GM12874 (cell line): ENCODE data around the gene FLT1.

Experiments
- TF ChIP-seq, protein P1 (sequence below): IDR thresholded peaks from 2 replicates; pipeline ENCODE4 v1.5.1; 2011; ENCODE audit warnings: low read depth, mild to moderate bottlenecking, control low read depth, low read length, moderate library complexity; ENCODE audit not compliant: insufficient read depth

Gene FLT1

DNA sequence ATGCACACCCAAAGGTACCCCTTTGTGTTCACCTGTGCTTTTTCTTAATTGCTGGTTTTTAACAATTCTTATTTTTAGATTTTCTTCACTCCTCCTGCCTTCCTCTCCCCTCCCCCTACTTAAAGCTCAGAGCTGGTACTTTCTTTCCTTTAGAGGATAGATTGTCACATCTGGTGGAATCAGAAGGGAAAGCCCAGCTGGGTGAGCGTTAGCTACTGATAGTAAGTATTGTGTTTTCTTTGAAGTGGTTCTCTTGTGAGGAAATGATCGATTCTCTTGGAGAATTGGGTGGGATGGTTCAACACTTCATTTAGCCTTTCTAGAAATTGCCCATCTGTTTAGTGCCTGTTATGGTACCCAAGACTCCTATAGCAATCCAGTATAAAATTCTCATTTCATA, 84.8 kb downstream of the FLT1 start:
- TF ChIP-seq, protein P1, sequence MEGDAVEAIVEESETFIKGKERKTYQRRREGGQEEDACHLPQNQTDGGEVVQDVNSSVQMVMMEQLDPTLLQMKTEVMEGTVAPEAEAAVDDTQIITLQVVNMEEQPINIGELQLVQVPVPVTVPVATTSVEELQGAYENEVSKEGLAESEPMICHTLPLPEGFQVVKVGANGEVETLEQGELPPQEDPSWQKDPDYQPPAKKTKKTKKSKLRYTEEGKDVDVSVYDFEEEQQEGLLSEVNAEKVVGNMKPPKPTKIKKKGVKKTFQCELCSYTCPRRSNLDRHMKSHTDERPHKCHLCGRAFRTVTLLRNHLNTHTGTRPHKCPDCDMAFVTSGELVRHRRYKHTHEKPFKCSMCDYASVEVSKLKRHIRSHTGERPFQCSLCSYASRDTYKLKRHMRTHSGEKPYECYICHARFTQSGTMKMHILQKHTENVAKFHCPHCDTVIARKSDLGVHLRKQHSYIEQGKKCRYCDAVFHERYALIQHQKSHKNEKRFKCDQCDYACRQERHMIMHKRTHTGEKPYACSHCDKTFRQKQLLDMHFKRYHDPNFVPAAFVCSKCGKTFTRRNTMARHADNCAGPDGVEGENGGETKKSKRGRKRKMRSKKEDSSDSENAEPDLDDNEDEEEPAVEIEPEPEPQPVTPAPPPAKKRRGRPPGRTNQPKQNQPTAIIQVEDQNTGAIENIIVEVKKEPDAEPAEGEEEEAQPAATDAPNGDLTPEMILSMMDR = no peak

DNA sequence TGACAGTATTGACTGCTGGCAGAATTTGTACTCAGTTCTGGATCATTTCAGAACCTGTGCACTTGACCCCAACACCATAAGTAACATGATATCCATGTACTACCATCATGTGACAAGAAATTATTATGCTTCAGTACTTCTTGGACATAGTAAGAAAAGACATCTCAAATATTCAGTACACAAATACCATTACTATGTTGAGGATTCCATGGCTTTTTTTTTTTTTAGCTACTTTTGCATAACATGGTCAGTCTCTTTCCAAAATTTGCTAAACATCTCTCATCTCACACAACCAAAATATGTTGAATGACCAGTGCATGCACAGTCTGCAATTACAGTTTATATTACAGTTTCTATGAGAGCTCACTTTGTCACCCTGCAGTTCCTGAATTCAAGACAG, 85.3 kb downstream of the FLT1 start:
- TF ChIP-seq, protein P1 = no peak

DNA sequence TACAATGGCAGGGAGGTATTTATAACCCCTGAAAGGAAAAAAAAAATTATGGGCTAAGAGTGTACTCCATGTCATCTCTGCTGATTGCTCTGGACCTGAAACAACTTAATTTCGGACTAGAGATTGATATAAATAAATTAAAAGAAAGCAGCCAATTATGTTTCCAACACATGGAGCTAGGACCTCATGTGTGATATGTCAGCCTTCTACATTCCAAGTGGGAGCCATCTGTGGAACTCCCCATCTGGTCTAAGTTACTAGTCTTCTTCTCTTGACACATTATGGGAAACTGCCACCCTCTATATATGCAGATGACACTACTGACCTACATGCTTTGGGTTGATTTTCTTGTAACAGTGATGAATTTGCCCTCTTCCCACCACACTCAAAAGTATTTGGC, 86.1 kb downstream of the FLT1 start:
- TF ChIP-seq, protein P1 = no peak

DNA sequence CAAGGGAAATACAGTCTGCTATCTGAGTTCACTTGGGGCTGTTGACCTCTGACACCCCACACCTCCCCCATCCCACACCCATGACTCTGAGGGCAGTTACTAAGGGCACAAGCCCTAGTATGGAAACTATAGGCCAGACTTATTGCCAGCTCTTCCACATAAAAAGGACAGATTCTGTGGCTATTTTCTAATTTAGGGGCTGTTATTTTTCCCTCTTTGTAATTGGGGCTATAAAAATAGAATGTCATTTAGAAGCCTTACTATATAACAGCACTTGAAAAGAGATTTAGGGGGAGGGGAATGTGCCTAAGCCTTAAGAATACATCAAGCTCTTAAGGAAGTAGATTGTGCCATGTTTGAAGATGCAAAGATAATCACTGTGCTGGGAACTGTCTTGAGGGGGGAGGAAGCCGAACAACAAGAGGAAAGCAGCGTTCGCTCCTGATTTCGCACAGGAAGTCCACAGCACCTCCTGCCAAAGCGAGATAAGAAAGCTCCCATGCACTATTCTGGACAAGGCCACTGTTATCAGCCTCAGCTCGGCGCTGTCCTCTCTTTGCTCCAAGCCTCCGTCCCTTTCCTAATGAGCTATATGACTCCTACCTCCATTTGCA, 86.6 kb downstream of the FLT1 start:
- TF ChIP-seq, protein P1 = no peak

DNA sequence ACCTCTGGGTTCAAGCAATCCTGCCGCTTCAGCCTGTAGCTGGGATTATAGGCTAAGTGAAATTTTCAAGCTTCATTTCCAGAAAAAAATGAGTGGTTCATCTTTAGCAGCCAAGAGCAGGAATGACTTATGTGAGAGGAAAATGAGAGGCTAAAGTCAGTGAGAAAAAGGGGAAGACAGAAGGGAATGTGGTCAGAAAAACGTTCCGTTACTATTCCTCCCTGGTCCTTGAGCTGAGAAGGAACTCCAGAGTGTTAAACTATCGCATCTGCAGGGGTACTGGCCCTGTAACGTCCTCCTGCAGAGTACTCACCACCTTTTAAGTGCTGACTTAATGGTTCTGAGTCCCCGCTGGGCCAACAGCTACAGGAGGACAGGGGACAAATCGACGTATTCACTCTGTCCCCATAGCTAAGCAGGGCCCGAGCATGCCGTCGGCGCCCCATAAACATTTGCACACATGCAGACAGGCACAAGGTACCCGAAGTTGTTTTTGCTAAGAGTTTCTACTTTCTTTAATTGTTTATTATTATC, 88.1 kb downstream of the FLT1 start:
- TF ChIP-seq, protein P1 = no peak

DNA sequence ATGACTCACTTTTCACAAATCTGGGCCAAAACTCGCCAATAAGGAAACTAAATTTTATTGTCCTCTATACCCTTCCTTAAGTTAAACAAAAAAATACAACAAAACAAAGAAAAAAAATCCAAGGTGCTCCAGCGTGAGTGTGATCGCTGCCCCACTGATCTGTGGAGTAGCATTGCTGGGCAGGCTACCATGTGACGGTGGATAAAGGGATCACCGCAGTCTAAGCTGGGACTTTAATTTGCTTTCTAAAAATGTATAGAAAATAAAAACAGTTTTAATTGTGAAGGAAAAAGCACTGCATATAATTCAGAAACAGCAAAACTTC, 92.9 kb downstream of the FLT1 start:
- TF ChIP-seq, protein P1 = no peak

DNA sequence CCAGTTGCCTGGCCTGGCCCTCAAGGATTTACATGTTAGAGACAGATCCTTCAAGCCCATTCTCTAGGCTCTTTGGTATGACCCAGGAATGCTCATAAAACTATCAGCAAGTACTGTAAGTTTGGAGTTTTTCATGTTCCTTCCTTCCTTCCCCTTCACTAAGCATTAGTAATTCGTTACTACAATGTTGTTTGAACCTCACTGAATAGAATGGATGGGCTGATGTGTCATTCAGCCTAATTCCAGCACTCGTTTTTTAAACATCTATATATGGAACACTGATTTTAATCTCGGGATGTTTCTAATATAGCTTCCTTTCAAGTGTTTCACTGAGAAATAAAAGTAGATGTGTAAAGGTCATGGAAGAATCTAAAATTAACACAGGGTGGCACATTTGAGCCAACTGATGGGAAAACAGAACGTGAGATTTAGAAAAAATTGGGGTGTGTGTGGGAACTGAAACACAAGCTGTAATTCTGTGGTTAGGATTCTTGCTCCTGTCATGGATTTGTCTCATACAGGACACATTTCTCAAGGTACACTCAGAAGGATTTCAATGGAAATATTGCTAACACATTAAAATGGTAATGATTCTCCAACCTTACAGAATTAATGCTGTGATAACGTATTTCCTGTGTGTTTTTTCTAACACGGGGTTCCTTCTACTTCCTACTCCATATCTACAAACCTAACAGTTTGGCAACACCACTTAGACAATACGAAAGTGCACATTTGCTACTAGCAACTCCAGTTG, 93.4 kb downstream of the FLT1 start:
- TF ChIP-seq, protein P1 = no peak
